HepG2 (cell line): ENCODE data around the gene RUSF1. TPM values are rescaled to one million over a fixed set of nuclear protein-coding genes. Genes with fewer than 3 reads are reported as not detected.

Experiments
- ATF4 ChIP-seq, 2 experiments: fragments of 450-650 bp in 1 of 2; sonication (generic) in 1 of 2; formaldehyde crosslinking; IDR thresholded peaks; 2 replicates each; pipeline versions ENCODE4 v1.5.0 to v1.8.0; 2020 to 2022; ENCODE audit warnings: mild to moderate bottlenecking in 1 of 2, missing genetic modification reagents in 1 of 2
- E2F1 ChIP-seq: sonication (generic); formaldehyde crosslinking; IDR thresholded peaks from 2 replicates; pipeline ENCODE4 v1.5.0; 2020; ENCODE audit warnings: missing genetic modification reagents
- EHMT2 ChIP-seq: fragments of 200-600 bp; sonication (generic); IDR thresholded peaks from 2 replicates; pipeline ENCODE4 v1.7.0; 2017; ENCODE audit warnings: antibody characterized with exemption, low read depth, low read length, borderline replicate concordance
- GATAD2A ChIP-seq: IDR thresholded peaks from 2 replicates; pipeline ENCODE4 v1.6.1; 2016
- IRF1 ChIP-seq: sonication (generic); formaldehyde crosslinking; IDR thresholded peaks from 2 replicates; pipeline ENCODE4 v1.4.0; 2020; ENCODE audit warnings: low read depth, mild to moderate bottlenecking, missing genetic modification reagents
- RELA ChIP-seq: sonication (generic); formaldehyde crosslinking; IDR thresholded peaks from 2 replicates; pipeline ENCODE4 v1.4.0; 2020; ENCODE audit warnings: missing genetic modification reagents
- RFXAP ChIP-seq: sonication (generic); formaldehyde crosslinking; IDR thresholded peaks from 2 replicates; pipeline ENCODE4 v1.4.0; 2020; ENCODE audit warnings: missing genetic modification reagents, borderline replicate concordance
- ZFP90 ChIP-seq: sonication (generic); formaldehyde crosslinking; IDR thresholded peaks from 2 replicates; pipeline ENCODE4 v1.8.0; 2022; ENCODE audit warnings: missing genetic modification reagents, mild to moderate bottlenecking, inconsistent platforms, borderline replicate concordance
- ZNF280B ChIP-seq: sonication (generic); formaldehyde crosslinking; IDR thresholded peaks from 2 replicates; pipeline ENCODE4 v1.5.0; 2020; ENCODE audit warnings: missing genetic modification reagents, mild to moderate bottlenecking, borderline replicate concordance
- ZNF383 ChIP-seq: sonication (generic); formaldehyde crosslinking; IDR thresholded peaks from 2 replicates; pipeline ENCODE4 v1.4.0; 2020; ENCODE audit warnings: missing genetic modification reagents, mild to moderate bottlenecking, borderline replicate concordance
- ZSCAN12 ChIP-seq: sonication (generic); formaldehyde crosslinking; IDR thresholded peaks from 2 replicates; pipeline ENCODE4 v1.9.0; 2021; ENCODE audit warnings: mild to moderate bottlenecking, missing genetic modification reagents
- ZSCAN29 ChIP-seq: sonication (generic); formaldehyde crosslinking; conservative IDR thresholded peaks from 2 replicates; pipeline ENCODE4 v1.4.0; 2020; ENCODE audit warnings: mild to moderate bottlenecking, missing genetic modification reagents
- polyA plus RNA-seq, 8 experiments: library from polyadenylated mRNA; depleted of rRNA in 3 of 8; stranded (reverse) in 7 of 8; unstranded in 1 of 8; fragments of >200 nt; fragmentation: Illumina TruSeq in 4 of 8; extraction: Trizol in 4 of 8; gene quantifications; 2 replicates each; pipeline versions ENCODE4 v1.2.1 to v1.2.3, GENCODE V29; 2011 to 2016; ENCODE audit warnings: low read depth in 4 of 8, missing spikeins in 1 of 8, mixed read lengths in 1 of 8; ENCODE audit not compliant: insufficient read depth in 1 of 8
- total RNA-seq, 5 experiments: library from RNA; depleted of rRNA; stranded (reverse); fragments of >200 nt; fragmentation: Illumina TruSeq; extraction: Trizol; gene quantifications; 2 replicates each; pipeline ENCODE4 v1.2.3, GENCODE V29; 2016; ENCODE audit warnings: low read depth in 1 of 5
- TF ChIP-seq, protein P1 (sequence below): sonication (generic); formaldehyde crosslinking; IDR thresholded peaks from one replicate; pipeline ENCODE4 v1.5.1; 2020; ENCODE audit warnings: mild to moderate bottlenecking, missing genetic modification reagents; ENCODE audit errors: not compliant biosample characterization

Gene RUSF1
- total and polyA plus RNA-seq, 2 of the 13 experiments (the other 11 are each of a cell fraction or from before 2014, with no cell fraction given): 40.8 to 50.2 TPM

DNA sequence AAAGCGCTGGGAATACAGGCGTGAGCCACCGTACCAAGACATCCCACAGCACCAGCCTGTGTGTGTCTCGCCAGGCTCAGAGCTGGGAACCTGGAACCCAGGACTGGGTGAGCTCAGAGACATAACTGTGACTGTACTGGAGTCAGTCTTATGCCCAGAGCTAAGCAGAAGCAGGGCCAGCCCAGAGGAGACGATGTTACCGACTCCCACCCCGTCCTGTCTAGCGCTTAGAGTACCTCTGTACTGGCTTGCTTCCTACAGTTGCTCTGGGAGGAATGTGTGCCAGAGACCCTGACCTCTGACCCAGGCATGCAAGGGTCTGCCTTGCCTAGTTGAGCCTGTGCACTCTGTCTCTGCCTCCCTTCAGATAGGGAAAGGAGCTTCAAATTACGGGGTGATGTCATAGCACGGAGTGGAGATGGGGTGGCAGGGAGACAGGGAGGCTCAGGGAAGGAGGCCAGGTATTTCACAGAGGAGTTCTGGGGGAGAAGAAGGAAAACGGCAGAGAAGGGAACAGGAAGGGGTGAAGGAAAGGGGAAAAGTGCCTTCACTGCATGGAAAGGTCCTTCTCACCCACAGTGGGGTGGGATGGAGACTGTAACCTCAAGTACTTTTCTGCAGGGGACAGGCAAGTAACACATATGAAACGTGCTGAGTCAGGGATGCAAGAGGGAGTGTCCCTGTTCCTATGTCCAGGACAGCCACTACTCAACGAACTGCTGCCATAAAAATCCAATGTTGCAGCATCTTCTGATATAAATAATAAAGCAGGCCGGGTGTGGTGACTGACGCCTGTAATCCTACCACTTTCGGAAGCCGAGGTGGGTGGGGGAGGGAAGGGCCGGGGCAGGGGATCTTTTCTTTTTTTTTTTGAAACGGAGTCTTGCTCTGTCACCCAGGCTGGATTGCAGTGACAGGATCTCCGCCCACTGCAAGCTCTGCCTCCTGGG, 54.7 kb downstream of the RUSF1 start (continued):
- TF ChIP-seq, protein P1, sequence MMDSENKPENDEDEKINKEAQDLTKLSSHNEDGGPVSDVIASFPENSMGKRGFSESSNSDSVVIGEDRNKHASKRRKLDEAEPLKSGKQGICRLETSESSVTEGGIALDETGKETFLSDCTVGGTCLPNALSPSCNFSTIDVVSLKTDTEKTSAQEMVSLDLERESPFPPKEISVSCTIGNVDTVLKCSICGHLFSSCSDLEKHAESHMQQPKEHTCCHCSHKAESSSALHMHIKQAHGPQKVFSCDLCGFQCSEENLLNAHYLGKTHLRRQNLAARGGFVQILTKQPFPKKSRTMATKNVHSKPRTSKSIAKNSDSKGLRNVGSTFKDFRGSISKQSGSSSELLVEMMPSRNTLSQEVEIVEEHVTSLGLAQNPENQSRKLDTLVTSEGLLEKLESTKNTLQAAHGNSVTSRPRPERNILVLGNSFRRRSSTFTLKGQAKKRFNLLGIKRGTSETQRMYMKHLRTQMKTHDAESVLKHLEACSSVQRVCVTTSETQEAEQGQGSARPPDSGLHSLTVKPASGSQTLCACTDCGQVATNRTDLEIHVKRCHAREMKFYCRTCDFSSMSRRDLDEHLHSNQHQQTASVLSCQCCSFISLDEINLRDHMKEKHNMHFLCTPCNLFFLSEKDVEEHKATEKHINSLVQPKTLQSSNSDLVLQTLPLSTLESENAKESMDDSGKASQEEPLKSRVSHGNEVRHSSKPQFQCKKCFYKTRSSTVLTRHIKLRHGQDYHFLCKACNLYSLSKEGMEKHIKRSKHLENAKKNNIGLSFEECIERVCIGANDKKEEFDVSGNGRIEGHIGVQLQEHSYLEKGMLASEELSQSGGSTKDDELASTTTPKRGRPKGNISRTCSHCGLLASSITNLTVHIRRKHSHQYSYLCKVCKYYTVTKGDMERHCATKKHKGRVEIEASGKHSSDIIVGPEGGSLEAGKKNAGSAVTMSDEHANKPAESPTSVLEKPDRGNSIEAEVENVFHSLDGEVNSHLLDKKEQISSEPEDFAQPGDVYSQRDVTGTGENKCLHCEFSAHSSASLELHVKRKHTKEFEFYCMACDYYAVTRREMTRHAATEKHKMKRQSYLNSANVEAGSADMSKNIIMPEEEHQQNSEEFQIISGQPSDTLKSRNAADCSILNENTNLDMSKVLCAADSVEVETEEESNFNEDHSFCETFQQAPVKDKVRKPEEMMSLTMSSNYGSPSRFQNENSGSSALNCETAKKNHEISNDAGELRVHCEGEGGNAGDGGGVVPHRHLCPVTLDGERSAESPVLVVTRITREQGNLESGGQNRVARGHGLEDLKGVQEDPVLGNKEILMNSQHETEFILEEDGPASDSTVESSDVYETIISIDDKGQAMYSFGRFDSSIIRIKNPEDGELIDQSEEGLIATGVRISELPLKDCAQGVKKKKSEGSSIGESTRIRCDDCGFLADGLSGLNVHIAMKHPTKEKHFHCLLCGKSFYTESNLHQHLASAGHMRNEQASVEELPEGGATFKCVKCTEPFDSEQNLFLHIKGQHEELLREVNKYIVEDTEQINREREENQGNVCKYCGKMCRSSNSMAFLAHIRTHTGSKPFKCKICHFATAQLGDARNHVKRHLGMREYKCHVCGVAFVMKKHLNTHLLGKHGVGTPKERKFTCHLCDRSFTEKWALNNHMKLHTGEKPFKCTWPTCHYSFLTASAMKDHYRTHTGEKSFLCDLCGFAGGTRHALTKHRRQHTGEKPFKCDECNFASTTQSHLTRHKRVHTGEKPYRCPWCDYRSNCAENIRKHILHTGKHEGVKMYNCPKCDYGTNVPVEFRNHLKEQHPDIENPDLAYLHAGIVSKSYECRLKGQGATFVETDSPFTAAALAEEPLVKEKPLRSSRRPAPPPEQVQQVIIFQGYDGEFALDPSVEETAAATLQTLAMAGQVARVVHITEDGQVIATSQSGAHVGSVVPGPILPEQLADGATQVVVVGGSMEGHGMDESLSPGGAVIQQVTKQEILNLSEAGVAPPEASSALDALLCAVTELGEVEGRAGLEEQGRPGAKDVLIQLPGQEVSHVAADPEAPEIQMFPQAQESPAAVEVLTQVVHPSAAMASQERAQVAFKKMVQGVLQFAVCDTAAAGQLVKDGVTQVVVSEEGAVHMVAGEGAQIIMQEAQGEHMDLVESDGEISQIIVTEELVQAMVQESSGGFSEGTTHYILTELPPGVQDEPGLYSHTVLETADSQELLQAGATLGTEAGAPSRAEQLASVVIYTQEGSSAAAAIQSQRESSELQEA (CRISPR knock-in tag): peak; percentile 69
- TF ChIP-seq ZSCAN12 (CRISPR knock-in tag) (no peak), ZFP90 (CRISPR knock-in tag) (peak; percentile 56; the same call in 1 of the 2 replicates), ZSCAN29 (CRISPR knock-in tag) (0 out of 2 replicates have a peak, but pooled peaks have one; percentile 12), ATF4 (CRISPR knock-in tag; IDR thresholded peaks at IDR 0.05) (0 out of 4 replicates have a peak, but pooled peaks of 1 of the 2 experiments have one; percentile 42), RELA (CRISPR knock-in tag) (no peak), RFXAP (CRISPR knock-in tag) (peak; percentile 18; the same call in 1 of the 2 replicates), E2F1 (CRISPR knock-in tag) (no peak), IRF1 (CRISPR knock-in tag) (no peak; the same call in 1 of the 2 replicates), GATAD2A (CRISPR knock-in tag) (peak; percentile 66), ZNF280B (no peak), EHMT2 (no peak), ZNF383 (no peak)
